Gastrocnemius medialis (tissue), 4 donors: ENCODE results near the gene ALK.

ENCODE experiments used
- CTCF ChIP-seq, 5 experiments: fragments of 450-650 bp in 3 of 5; fragments of 200-600 bp in 2 of 5; sonication (generic) in 2 of 5; IDR thresholded peaks in 4 of 5; conservative IDR thresholded peaks in 1 of 5; 1 replicate in 4 of 5; 2 replicates in 1 of 5; pipeline ENCODE4 v1.5.1; 2016 to 2019; ENCODE audit warnings: antibody characterized with exemption in 5 of 5, mild to moderate bottlenecking in 3 of 5, moderate library complexity in 3 of 5
- POLR2A ChIP-seq, 2 donors: fragments of 450-650 bp; IDR thresholded peaks; one replicate each; pipeline ENCODE4 v1.6.1; 2017; ENCODE audit warnings: antibody characterized with exemption in 2 of 2, mild to moderate bottlenecking in 2 of 2, moderate library complexity in 2 of 2

DNA sequence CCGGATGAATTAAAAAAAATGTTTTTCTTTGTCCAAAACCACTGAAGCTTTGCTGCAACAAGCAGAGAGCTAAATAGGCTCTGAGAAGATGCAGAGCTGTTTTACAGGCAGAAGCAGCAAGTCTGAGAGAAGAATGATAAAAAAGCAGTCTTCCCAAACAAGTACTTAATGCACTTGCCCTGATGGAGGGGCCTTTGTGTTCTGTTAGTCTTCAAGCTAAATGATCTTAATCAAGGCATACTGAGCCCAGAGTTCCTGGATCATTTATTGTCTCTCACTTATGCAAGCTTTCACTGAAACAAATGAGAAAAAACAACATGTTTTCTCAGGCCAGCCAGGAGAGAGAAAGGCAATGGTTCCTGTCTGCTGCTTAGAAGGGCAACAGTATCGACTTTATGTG lies 653.7 kb downstream of the ALK start:
- no peak for TF ChIP-seq CTCF (IDR thresholded peaks at IDR 0.05 in 4 of 5, conservative IDR thresholded peaks at IDR 0.05 in 1 of 5)
- TF ChIP-seq POLR2A (IDR thresholded peaks at IDR 0.05), result no peak
